Activated CD4-positive, alpha-beta T cell treated with anti-CD3 and anti-CD28 coated beads for 48 hours (primary cell): ENCODE measurements around the gene SMURF2.
"Not testable (repeated sequence)": the region's sequence is repeated elsewhere in the genome, so short reads cannot be mapped to it uniquely, and the experiment has no call there.

ENCODE experiments used
- DNase-seq: peaks from one replicate; pipeline ENCODE4 v3.0.0-alpha.2; 2020

SMURF2 gene

DNA sequence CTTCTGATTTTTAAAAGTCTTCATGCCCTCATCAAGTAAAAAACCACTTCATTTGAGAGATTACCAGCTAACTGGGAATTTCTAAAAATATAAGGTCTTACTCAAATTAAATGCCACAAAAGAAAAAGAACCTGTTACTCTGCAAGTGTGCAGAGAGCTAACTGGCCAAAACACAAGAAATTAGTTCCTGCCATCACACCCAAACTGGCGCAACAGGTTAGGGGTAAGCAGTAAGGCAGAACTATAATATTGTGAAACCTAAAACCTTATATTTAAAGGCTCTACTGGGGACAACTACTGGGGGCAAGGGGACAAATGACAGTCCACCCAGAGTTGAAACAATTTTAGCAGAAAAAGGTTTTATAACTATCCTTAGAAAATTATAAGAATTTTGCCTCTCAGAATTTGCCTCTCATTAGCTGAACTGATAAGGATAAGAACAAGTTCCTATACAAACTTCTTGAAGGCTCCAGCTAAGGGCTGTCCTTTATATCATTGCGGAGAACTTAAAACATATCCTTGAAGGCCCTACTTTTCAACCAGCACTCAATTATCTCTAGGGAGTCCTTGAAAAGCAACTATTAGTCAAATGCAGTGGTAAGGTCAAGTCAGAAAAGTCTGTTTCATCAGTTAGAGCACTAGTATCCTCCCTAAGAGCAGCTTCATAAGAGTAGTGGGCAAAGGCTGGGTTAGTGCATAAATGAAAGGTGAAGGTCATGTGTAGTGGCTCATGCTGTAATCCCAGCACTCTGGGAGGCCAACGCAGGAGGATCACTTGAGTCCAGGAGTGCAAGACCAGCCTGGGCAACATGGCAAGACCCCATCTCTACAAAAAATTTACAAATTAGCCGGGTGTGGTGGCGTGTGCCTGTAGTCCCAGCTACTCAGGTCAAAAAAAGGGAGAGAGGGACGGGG, 31.5 kb downstream of the SMURF2 start:
- no peak for DNase-seq

DNA sequence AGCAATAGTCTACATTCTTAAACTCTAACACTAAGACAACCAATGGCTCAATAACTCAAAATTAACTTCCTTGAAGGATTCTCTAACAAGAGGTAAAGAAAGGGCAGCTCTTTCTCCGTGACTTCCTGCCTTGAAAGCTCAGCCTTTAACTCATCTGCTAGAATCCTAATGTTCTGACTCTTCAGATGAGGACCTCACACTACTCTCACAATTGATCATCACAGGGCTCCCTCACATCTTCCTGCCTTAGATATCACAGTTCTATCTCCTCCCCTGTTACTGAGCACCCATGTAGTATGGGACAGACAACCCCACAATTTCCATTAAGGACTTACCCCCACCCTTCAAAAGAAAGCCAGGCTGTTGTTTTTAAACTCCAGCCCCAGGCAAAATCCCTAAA, 33.5 kb downstream of the SMURF2 start:
- DNase-seq: peak; percentile 27

DNA sequence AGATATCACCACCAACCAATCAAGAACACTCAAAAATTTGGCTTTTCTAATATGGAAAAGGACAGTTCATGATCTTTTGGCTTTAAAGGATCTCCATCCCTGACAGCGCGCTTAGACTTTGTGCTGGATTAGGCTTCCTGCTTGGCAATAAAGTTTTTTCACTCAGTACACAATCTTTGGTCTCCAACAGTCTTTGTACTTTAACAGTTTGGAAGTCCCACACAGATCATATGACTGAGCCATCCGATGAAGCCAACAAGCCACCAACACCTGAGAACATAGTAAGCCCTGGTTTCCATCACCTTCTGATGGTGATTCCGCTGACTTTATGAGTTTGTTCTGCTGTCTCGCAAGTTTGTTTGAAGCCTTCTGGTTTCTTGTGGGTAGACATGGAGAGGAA, 34.3 kb downstream of the SMURF2 start:
- no peak for DNase-seq

DNA sequence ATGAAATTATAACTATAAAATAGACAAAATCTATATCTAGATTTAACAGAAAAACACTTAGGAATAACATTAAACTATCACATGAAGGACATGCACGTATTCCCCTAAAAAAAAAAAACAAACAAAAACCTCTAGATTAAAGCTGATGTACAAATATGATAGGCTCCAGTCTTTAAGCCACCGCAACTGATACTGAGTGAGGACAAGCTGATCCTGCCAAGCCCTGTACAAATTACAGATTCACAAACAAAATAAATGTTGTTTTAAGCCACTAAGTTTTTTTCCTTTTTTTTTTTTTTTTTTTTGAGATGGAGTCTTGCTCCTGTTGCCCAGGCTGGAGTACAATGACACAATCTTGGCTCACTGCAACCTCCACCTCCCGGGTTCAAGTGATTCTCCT, 35.3 kb downstream of the SMURF2 start:
- no peak for DNase-seq

DNA sequence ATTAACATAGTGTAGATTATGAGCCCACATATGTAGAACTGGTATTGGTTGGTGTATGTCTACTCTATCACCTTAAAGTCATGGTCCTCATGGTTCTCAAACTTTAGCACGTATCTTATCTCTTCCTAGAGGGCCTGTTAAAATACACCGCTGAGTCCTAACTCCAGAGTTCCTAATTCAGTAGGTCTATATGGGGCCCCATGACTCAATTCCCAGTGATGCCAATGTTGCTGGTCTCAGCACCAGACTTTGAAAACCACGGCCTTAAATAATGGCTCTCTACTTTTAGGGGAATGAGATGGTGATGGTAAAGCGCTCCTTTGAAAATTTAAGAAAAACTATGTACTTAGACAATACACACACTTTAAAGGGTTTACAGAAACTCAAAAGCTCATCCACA, 36.6 kb downstream of the SMURF2 start:
- no peak for DNase-seq

DNA sequence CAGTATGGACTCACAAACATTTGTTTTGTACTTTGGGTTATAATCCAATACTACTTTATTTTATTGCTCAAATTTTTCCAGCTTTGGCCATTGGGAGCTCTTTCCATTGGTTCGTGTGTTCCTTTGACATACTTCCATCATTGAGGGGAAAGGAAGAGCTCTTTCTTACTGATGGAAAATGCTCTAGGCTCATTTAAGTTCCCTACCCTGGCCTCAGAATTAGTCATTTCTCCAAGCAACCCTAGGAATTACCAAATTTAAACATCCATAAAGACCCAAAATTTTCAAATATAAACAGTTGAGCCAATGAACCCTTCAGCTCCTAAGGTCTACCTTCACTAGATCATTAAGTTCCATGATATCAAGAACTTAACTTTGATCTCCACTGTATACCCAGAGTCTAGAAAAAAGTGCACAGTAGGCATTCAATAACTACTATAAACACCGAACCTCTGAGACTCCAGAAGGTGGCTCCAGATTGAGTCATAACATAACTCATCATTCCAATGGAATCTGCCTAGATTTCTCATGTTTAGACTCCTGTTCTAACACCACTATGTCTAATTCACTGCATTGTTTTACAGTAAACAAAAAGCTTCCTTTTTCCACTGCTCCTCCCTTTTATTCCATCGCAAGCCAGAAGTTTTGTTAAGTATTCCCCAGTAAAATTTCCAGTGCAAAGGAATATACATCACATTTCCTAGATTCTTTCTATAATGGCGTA, 39.0 kb downstream of the SMURF2 start:
- DNase-seq: no peak

DNA sequence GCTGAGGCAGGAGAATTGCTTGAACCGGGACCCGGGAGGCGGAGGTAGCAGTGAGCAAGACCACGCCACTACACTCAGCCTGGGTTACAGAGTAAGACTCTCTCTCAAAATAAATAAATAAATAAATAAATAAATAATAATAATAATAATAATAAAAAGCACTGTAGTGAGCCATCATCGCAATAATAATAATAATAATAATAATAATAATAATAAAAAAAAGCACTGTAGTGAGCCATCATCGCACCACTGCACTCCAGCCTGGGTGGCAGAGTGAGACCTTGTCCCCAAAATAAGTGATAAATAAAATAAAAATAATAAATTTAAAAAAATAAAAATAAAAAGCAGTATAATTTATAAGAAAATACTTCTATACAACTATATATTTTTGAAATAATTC, 40.3 kb downstream of the SMURF2 start:
- DNase-seq: no peak

DNA sequence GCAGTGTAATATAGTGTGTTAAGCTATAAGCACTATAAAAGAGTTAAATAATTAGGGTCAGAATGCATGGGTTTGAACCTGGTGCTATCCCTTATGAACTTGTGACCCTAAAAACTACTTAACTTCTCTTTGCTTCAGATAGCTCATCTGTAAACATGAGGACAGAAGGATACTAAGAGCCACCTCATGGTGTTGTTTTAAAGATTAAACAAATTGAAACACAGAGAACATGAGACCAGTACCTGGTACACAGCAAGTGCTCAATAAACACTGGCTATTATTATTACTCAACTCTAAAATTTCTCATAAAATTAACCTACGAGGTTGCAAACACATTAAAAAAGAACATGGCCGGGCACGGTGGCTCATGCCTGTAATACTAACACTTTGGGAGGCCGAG, 43.3 kb downstream of the SMURF2 start:
- DNase-seq: no peak

DNA sequence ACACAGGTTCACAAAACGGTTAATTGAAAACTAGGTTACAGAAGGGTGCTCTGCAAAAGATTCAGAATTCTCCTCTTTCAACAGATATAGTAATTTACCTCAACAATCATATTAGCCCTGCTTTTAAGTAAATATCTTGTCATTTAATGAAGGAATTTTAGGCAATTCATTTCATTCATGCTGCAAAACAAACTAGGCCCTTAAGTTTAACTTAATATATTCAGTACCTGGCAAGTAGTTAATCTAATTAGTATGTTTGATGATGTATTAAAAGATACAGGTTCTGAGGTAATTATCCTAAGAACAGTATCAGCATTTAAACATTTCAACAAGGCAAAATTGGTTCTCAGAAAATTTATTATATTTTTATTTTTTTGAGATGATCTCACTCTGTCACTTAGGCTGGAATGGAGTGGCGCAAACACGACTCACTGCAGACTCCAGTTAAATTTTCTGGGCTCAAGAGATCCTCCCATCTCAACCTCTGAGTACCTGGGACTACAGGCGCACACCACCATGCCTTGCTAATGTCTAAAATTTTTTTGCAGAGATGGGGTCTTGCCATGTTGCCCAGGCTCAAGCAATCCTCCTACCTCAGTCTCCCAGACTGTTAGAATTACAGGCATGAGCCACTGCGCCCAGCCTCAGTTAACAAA, 44.9 kb downstream of the SMURF2 start:
- DNase-seq: no peak

DNA sequence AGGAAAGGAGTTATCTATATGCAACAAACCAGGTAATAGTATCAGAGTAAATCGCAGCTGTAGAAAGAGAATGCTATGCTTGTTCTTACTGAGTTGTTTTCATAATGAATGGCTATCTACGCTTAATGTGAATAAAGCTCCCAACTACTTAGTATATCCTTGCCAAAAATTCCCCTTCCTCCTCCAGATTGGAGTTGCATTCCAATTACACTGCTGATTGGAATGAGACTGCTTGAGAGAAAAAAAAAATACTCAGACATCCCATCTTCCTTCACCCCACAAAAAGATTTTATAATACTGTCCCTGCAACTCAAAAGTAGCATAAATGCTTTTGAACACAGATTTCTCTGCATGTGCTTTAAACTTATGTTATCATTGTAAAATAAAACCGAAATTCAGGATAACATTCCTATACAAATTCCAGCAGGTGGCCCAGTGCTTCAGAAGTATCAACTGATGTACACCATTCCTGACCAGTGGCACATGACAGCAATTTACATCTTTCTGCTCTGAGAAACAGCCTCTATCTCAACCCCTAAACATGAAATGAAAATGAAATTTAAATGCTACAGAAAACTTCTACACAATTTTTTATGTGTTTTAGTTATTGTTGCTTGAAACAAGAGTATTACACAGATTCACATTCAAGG, 47.0 kb downstream of the SMURF2 start:
- no peak for DNase-seq

DNA sequence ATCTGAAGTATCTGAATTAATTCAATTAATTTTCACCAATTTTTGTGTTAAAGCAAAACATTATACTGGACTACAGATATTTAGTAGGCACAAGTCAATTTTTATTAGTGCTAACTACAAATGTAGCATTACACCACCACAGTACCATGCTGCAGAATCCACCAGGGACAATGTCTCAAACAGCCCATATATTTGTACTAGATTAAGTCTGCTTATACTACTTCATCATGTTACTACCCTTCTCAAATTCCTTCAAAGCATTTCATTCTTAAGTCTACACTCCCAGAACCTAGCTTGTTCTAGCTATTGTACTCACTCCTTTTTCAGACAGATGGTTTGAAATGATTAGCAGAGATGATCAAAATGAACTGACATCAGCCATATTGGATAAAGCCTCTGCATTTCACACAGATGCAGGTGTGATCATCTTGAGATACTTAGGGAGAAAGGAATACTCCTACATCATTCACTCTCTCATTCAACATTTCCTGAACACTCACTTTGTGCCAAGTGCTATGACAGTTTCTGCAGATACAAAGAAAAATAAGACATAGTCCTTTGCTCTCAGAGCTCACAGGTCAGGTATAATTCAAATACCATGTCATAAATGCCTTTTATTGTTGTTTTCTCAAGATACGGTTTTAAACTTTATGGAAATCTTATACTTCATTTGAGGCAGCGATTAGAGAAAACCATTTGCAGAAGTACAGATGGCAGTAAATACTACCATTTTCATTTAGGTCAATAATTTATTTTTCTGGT, 47.7 kb downstream of the SMURF2 start:
- DNase-seq: no peak

DNA sequence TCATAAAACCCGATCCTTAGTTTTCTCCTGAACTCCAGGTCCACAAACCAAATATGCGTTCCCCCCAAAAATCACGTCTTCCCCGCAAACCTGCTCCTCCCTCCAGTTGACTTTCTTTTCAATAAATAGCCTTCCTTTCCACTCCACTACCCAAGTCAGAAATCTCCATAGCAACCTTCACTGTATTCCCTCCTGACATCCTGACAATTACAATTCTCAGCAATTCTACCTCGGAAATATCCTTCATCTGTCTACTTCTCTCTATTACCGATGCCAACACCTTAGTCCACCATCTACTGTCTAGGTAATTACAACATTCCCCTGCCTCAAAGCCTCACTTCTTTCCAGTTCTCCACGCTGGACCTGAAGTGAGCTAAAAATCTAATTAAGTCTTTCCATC, 50.7 kb downstream of the SMURF2 start:
- no peak for DNase-seq

DNA sequence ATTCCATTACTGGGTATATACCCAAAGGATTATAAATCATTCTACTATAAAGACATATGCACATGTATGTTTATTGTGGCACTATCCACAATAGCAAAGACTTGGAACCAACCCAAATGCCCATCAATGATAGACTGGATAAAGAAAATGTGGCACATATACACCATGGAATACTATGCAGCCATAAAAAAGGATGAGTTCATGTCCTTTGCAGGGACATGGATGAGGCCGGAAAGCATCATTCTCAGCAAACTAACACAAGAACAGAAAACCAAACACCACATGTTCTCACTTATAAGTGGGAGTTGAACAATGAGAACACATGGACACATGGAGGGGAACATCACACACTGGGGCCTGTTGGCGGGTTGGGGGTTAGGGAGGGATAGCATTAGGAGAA, 51.9 kb downstream of the SMURF2 start:
- not testable (repeated sequence) for DNase-seq

DNA sequence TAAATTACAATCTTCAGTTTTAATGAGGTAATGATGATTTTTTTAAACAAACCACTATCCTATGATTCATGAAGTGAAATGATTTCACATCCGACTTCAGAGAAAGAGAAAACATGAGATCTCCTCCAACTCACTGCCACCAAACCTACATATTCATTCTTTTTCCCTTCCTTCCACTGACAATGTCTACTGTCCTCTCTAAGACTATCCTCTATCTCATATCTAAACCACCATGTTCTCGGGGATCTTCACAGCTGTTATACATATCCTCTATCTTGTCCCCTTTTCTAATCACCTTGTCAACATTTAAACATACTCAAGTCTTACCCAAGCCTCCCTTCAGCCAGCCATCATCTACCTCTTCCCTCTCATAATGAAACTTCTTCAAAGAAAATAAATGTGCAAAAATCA, 53.5 kb downstream of the SMURF2 start:
- DNase-seq: no peak

DNA sequence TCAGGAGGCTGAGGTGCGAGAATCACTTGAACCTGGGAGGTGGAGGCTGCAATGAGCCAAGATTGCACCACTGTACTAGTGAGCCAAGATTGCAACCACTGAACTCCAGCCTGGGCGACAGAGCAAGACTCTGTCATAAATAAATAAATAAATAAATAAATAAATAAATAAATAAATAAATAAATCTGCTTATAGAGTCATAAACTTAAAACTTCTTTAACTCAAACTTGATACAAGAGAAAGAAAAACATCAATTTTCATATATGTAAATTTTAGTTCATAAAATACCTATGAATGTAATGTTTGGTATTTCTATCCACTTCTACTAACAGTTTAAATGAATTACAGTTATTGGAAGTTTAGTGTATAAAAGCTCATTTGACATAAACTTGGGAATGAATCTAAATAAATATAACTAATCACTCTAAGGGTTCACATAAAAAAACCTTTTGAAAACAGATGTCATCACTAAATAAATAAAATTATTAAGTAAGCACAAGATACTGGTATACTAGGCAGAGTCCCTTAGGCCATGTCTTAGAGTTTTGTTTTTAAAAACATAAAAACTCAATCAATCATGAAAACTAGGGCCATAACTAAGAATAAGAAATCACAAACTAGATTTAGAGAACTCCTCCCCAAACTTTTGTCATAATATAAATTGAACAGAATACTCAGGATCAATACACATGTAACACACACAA, 54.1 kb downstream of the SMURF2 start:
- no peak for DNase-seq

DNA sequence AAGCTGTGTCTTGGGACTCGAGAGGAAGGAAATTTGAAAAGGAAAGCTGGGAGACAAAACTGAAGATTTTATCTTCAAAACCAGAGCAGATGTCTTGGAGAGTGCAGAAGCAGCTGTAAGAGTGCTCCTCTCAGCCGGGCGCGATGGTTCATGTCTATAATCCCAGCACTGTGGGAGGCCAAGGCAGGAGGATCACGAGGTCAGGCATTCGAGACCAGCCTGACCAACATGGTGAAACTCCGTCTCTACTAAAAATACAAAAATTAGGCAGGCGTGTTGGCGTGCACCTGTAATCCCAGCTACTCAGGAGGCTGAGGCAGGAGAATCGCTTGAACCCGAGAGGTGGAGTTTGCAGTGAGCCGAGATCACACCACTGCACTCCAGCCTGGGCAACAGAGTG, 57.6 kb downstream of the SMURF2 start:
- not testable (repeated sequence) for DNase-seq

DNA sequence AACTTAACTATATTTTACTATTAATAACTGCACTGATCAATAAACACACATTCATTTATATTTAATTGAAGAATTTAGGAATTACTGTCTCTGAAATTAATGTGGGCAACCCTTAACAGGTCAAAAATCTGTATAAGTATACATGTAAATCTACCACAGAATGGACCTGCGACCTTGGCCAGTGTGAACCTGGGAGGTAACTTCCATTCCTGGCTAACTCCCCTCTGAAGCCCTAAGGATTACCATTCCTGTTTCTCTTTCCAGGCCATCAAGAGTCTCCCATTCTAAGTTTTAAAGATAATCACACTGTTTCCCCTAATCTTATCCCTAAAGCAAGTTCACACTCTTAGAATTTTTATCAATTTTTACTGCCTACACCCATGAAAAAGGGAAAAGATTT, 58.1 kb downstream of the SMURF2 start:
- no peak for DNase-seq

DNA sequence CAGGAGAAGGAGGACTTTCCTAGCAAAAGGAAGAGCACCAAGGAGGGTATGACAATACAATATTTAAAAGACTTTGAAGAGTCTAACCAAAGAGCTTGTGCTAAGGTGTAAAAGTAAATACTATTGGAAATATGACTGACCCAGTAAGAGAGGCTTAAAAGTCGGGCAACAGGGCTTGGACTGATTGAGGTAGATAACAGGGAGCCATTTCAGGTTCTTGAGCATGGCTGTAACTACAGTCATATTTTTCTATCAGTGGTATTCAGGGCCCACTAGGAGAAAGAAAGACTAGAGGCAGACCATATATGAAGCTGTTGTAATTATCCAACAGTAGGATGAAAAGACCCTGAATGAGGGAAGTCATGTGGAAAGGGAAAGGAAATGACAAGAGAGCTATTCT, 62.3 kb downstream of the SMURF2 start:
- DNase-seq: no peak

DNA sequence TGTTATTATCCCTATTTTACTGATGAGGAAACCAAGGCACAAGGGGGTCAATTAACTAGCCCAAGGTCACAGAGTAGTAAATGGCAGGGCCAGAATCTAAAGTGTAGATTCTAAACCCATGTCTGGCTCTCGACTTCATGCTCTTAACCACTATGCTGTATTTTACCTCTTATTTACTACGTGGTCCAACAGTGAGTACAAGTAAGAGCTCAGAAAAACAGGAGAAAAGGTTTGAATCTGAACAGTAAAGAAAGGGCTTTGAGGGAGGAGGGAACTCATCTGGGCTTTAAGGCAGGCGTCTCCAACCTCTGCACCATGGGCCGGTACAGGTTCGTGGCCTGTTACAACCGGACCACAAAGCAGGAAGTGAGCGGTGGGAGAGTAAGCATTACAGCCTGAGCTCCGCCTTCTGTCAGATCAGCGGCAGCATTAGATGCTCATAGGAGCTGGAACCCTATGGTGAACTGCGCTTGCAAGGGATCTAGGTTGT, 62.9 kb downstream of the SMURF2 start:
- DNase-seq: peak; percentile 57

DNA sequence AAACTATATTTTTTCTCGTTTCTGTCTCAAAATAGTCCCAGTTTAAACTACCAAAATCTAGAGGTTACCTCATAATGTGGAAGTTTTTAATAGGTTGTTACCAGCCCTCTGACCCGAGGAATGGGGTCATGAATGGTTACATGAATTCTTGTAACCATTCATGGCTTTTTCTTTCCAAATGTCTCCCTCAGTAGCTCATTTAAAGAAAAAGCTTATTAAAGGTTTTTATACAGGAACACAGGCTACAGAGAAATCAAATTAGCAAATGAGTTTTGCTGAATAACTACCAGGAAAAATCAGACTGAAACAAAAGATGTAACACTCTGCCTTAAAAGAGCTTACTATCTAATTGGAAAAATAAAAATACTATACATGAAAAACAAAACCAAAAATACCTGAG, 63.4 kb downstream of the SMURF2 start:
- no peak for DNase-seq

DNA sequence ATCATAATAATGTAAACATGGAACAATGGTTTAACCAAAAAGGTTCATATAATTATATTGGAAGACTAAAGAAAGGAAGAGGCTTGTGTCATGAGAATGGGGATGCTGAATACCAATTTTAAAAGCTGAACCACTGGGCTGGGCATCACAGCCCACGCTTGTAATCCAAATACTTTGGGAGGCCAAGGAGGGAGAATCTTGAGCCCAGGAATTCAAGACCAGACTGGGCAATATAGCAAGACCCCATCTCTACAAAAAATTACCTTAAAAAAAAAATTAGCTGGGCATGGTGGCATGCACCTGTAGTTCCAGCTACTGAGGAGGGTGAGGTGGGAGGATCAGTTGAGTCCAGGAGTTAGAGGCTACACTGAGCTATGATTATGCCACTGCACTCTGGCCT, 65.1 kb downstream of the SMURF2 start:
- DNase-seq: no peak

DNA sequence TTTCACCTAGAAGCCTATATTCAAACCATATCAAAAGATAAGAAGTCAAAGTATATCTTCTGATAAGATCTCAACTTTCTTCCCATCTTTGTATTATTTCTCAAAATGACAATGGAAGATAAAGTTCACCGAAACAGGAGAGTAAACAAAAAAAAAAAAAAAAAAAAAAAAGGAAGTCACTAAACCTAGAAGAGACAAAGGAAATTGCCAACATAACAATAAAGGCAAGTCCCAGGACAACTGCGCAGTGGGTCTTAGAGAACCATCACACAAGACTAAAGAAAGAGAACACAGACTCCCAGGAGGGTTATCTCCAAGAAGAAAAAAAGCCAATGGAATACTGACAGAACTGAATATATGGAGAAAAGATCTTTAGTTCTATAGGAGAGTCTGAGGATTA, 65.7 kb downstream of the SMURF2 start:
- DNase-seq: no peak
